ENCODE results near the gene KLKB1.
A peak's percentile ranks its signal among the peaks of the same experiment; 100 is the strongest.
"Not testable (repeated sequence)": the region's sequence is repeated elsewhere in the genome, so short reads cannot be mapped to it uniquely, and the experiment has no call there.

The KLKB1 gene

GRCh38 chr4:186265683-186266652, 38.7 kb downstream of the KLKB1 start, which contains the start of gene F11:
TSS of gene F11 (plus strand) at chr4:186266189. CDS start at chr4:186267137, 948 bp downstream.
- DNase-seq = no peak

DNA sequence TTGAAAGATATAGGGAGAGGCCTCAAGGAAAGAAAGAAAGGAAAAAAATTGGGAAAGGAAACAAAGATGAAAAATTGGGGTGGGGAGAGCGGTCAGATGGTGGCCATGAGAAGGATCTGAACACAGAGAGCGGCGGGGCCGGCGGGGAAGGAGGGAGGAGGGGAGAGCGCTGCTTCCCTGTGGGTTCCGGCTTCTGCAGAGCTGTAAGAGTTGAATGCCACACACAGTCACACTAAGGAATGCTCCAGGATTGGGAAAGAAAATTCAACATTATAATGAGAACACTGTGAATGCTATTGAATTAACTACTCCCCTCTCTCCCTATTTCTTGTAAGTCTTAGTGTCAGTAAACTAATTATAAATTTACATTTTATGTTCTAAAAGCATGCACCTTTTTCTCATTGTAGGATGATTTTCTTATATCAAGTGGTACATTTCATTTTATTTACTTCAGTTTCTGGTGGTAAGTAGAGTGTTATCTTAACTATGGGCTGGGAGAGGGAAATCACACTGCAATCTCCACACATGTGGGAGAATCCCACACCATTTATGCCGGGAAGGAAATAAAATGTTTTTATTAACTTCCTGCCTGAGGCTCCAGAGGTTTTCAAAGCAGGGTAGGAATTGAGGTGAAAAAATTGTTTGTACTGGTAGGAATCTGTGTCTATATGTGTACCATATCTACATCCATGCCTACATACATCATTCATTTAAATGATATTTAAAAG, 39.6 kb downstream of the KLKB1 start:
- DNase-seq = peak; percentile 39

DNA sequence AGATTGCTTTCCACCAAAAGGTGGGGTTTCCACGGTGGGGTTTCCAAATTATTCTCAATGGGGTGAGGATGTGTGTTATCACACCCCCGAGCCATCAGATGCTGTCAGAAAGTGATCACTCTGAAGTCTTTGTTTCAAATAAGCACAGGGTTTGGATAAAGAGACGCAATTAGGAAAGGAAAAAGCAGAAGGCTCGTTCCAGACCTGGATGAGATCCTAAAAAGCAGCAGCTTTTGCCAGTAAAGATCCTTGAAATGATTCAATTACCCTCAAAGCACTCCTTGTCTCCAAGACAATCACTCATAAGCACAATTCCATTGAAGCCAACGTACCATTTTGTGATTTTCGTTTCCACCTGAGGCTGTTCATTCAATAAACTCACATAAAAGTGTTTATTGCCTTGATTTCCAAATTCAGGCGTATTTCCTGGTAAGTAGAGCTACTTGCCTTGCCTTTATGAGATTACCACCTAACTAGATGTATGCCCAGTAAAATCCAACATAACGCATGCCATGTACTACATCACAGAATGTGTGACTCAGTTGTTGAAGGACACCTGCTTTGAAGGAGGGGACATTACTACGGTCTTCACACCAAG, 43.9 kb downstream of the KLKB1 start:
- DNase-seq = no peak

- DNase-seq = no peak
Measured at GRCh38 chr4:186272699-186273391, 45.5 kb downstream of the KLKB1 start.

- not testable (repeated sequence) for DNase-seq
Measured at GRCh38 chr4:186273392-186273789, 46.1 kb downstream of the KLKB1 start.

GRCh38 chr4:186283311-186283710, 56.0 kb downstream of the KLKB1 start:
- no peak for DNase-seq

DNA sequence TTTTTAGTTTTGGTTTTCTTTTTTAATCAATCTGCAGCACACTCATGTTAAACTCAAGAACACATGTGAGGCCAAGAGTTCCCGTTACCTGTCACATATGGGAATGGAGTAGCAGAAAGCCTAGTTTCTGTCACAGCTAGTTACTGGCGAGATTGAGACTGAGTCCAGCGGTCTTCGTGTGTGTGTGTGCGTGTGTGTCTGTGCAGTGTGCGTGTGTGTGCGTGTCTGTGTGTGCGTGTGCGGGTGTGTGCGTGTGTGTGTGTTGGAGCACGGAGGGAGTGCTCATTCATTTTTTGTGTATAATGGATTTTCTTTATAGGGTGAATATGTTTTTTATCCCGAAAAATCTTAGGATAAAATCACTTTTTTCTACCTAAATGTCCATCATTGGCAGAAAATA, 57.8 kb downstream of the KLKB1 start:
- DNase-seq = no peak

GRCh38 chr4:186286581-186286980, 59.3 kb downstream of the KLKB1 start:
- no peak for DNase-seq

DNA sequence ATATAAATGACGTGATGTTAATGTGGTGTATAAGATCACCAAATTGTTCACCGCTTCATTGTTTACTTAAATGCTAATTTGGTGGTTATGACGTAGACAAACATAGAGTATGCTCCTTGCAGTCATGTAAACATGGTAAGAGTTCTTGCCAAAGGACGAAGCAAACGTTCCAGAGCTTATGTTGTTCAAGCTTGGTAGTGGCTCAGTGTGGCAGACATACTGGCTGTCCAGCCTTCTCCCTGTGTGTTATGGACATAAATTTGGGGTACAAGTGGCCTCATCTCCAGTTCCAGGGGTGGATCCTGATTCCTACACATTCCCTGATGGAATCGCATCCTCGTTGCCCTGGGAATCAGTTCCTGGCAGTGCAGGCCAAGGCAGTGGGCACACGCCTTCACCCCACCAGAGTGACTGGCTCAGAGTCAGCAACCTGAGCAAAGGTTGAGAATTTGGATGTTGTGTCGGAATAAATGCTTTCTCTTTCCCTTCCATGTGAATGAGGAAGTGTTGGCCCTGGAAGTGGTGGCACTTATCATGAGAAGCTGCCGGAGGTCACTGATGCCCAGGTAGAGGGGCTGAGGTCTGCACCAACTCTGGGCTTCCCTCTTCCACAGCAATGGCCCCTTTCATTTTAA, 64.1 kb downstream of the KLKB1 start:
- DNase-seq = no peak

DNA sequence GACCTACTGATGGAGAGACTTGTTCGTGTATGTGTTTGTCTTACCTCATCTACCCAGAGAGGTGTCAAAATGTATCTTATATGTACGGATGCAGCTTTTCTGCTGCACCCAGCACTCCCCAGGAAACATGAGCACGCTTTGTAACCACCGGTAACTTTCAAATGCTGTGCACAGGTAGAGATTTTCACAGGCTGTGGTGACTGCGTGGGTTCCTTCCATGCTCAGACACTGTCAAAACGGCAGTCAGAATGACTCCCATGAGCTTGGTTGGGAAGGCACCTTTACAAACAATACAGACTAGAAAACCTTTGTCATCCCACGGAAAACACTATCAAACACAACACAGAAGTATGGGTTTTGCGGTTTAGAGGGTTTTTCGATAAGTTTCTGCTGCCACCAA, 66.9 kb downstream of the KLKB1 start:
- DNase-seq = no peak

DNA sequence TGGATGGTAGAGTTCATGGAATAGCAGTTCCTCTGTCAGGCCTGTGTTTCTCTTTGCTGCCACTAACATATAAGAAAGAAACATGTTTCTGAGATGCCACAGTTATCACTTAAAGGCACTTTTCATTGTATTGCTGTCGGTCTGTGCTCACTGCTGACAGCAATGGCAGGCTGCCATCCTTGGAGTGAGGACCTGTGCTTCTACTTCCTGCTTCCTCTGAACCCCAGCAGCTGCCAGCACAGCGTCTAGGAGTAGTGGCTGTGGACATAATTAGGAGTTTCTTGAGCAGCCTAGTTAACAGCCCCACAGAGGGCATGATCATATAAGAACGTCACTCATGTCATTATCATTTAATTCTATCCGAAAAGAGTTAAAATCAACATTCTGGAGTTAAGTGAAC, 69.2 kb downstream of the KLKB1 start:
- no peak for DNase-seq

GRCh38 chr4:186297013-186297645, 69.8 kb downstream of the KLKB1 start:
- peak; percentile 61 for DNase-seq

DNA sequence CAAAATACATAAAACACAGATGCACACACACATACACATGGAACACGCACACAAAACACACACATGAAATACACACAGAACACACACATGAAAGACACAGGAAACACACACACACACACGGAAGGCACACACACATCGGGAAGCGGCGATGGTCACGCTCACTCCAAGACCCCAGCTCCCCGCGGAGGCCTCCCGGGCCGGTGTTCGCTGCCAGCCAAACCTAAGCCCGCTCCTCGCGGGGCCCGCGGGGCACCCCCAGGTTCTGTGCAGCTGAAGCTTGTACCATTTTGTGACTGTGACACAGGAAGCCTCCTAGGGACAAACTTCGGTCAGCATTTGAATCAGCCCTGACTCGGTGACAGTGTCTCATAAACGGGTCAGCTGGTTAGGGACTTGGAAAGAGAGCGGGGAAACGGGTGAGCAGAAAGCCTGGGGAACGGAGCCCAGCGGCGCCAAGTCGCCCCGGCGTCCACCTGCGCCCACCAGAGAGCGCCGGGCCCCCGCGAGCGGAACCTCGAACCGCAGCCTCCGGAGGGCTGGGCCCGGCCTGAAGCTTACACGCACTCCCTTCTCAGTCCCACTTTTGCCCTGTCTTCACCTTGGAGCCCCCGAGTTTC, 70.8 kb downstream of the KLKB1 start:
- DNase-seq = no peak

DNA sequence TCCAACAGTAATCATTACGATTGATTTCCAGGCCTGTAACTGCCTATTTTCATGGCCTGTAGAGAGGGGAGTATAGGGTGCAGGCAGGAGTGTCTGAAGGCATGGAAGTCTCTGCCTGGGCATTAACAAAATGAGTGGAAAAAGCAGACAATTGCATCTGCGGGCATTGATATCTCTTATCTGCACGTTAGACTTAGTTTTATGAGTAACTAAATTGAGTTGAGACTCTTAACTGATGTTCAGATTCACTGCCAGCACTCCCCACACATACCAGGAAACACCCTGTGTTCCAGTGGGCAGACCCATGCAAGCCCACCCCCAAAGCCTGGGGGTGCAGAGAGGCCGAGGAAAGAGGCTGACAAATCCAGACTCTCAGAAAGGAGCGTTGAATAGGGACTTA, 72.0 kb downstream of the KLKB1 start:
- no peak for DNase-seq

DNA sequence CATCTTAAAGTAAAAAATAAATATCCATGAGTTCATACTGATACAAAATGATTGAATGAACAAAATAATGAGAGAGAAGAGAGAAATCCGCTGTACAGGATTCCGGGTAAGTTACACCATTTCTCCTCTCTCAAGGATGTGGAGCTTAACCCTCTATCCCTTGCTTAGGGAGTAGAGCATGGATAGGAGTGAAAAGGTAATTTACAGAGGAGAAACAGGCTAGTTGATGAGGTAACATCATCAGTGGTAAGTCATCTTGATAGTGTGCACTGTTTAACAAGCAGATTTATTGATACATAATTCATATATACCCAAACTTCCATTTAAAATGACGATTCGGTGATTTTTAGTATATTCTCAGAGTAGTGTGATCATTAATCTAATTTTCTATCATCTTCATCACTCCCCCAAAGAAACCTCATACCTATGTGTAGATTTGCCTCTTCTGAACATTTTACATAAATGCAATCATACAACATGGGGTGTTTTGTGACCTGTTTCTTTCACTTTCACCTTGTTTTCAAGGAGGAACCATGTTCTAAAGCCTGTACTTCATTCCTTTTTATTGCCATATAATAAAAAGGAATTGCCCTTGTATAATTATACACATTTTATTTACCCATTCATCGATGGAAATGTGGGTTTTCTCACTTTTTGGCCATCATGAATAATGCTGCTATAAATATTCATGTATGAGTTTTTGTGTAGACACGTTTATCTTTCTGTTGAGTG, 73.5 kb downstream of the KLKB1 start:
- no peak for DNase-seq

GRCh38 chr4:186304216-186304615, 76.9 kb downstream of the KLKB1 start:
- no peak for DNase-seq

- peak; percentile 4 for DNase-seq
Measured at GRCh38 chr4:186304866-186305505, 77.7 kb downstream of the KLKB1 start.

- peak; percentile 11 for DNase-seq
Measured at GRCh38 chr4:186307497-186307896, 80.2 kb downstream of the KLKB1 start.

- DNase-seq = no peak
Measured at GRCh38 chr4:186307916-186308315, 80.6 kb downstream of the KLKB1 start.

Data from fibroblast of upper back skin (primary cell).